HepG2 (cell line): ENCODE results near the gene CLASP1. TPM values are rescaled to one million over a fixed set of nuclear protein-coding genes. Genes with fewer than 3 reads are reported as not detected.
A peak's percentile ranks its signal among the peaks of the same experiment; 100 is the strongest.
"Not testable (repeated sequence)": the region's sequence is repeated elsewhere in the genome, so short reads cannot be mapped to it uniquely, and the experiment has no call there.

Experiments
- ATAC-seq: fragments of 200-7000 bp; cut with Tn5 transposase; 3 replicates; pipeline ENCODE4 v1.9.1; 2020; ENCODE audit warnings: mild to moderate bottlenecking, moderate library complexity
- BruUV-seq: library from RNA; stranded (reverse); fragments of 400-500 nt; replicated peaks from 2 replicates; lab custom pipeline; 2021; lab: Mats Ljungman, UMichigan
- CTCF ChIA-PET: fragments of 300-600 bp; formaldehyde crosslinking; extraction: SDS; loops from one replicate; lab custom pipeline; 2021; ENCODE audit warnings: low total read pairs, inconsistent platforms, low intra/inter-chr PET ratio; lab: Yijun Ruan, JAX
- POLR2A ChIA-PET: fragments of 350-600 bp; sonication (Branson Sonifier 250); formaldehyde crosslinking; loops from one replicate; lab custom pipeline; 2020; ENCODE audit warnings: antibody characterized with exemption, inconsistent platforms; lab: Yijun Ruan, JAX
- DNase-seq: peaks from one replicate; pipeline ENCODE4 v3.0.0-alpha.2; 2015; ENCODE audit warnings: low spot score
- FAIRE-seq: peaks from 3 replicates; lab custom pipeline; 2011; peaks lifted over from hg19 to GRCh38; lab: Jason Lieb, UNC
- H2AFZ ChIP-seq: one replicate; pipeline ENCODE4 v1.6.1; 2011; ENCODE audit warnings: low read length, inconsistent platforms
- H3K27ac ChIP-seq: fragments of 300-600 bp; 3 replicates; pipeline ENCODE4 v1.8.0; 2011; ENCODE audit warnings: mixed run types, mild to moderate bottlenecking, mixed read lengths, low read length, inconsistent platforms; ENCODE audit not compliant: insufficient read depth; ENCODE audit errors: extremely low read length
- H3K27me3 ChIP-seq, 2 experiments: fragments of 200-600 bp in 1 of 2; 2 replicates in 1 of 2; 3 replicates in 1 of 2; pipeline versions ENCODE4 v1.6.0 to v1.8.0; 2011; ENCODE audit warnings: low read length in 2 of 2, mild to moderate bottlenecking in 2 of 2, moderate library complexity in 2 of 2, inconsistent platforms in 1 of 2; ENCODE audit not compliant: insufficient read depth in 2 of 2, control insufficient read depth in 1 of 2
- H3K36me3 ChIP-seq, 2 experiments: fragments of 200-600 bp in 1 of 2; replicated peaks in 1 of 2; 2 replicates in 1 of 2; 3 replicates in 1 of 2; pipeline versions ENCODE4 v1.5.1 to v1.8.0; 2011; ENCODE audit warnings: low read length in 2 of 2, inconsistent platforms in 1 of 2; ENCODE audit not compliant: insufficient read depth in 2 of 2, control insufficient read depth in 1 of 2
- H3K4me1 ChIP-seq: 2 replicates; pipeline ENCODE4 v1.5.1; 2012; ENCODE audit warnings: low read length, inconsistent platforms; ENCODE audit not compliant: insufficient read depth
- H3K4me2 ChIP-seq: 2 replicates; pipeline ENCODE4 v1.6.0; 2011; ENCODE audit warnings: low read depth, low read length, inconsistent platforms
- H3K4me3 ChIP-seq, 3 experiments: fragments of 200-600 bp in 1 of 3; sonication (generic), shearing (Covaris generic) in 1 of 3; replicated peaks in 1 of 3; 2 replicates each; pipeline ENCODE4 v1.5.1; 2011 to 2016; ENCODE audit warnings: low read length in 3 of 3, inconsistent platforms in 2 of 3, low read depth in 2 of 3, mild to moderate bottlenecking in 2 of 3, control low read depth in 1 of 3, mixed read lengths in 1 of 3; ENCODE audit not compliant: insufficient read depth in 1 of 3
- H3K79me2 ChIP-seq: one replicate; pipeline ENCODE4 v1.6.1; 2011; ENCODE audit warnings: low read length, inconsistent platforms; ENCODE audit not compliant: insufficient read depth
- H3K9ac ChIP-seq: 2 replicates; pipeline ENCODE4 v1.6.0; 2011; ENCODE audit warnings: mild to moderate bottlenecking, low read depth, low read length, inconsistent platforms; ENCODE audit not compliant: insufficient read depth
- H3K9me3 ChIP-seq: 2 replicates; pipeline ENCODE4 v1.5.1; 2012; ENCODE audit warnings: mild to moderate bottlenecking, low read length
- H4K20me1 ChIP-seq: 2 replicates; pipeline ENCODE4 v1.6.0; 2011; ENCODE audit warnings: inconsistent platforms, mild to moderate bottlenecking, low read length, moderate library complexity; ENCODE audit not compliant: insufficient read depth
- CREB1 ChIP-seq, 2 experiments: fragments of 450-650 bp in 1 of 2; IDR thresholded peaks; 2 replicates each; pipeline ENCODE4 v1.6.1; 2016 to 2017; ENCODE audit warnings: control low read depth in 1 of 2, mild to moderate bottlenecking in 1 of 2, missing compliant biosample characterization in 1 of 2, missing genetic modification characterization in 1 of 2
- FOXJ3 ChIP-seq: sonication (generic); formaldehyde crosslinking; IDR thresholded peaks from 2 replicates; pipeline ENCODE4 v1.4.0; 2020; ENCODE audit warnings: missing genetic modification reagents, mild to moderate bottlenecking, borderline replicate concordance
- LBX2 ChIP-seq: sonication (generic); formaldehyde crosslinking; IDR thresholded peaks from 2 replicates; pipeline ENCODE4 v1.5.0; 2020; ENCODE audit warnings: missing genetic modification reagents, mild to moderate bottlenecking, borderline replicate concordance
- MNT ChIP-seq: fragments of 450-650 bp; IDR thresholded peaks from 2 replicates; pipeline ENCODE4 v1.6.1; 2016
- ZFP36 ChIP-seq: fragments of 150-350 bp; IDR thresholded peaks from 2 replicates; pipeline ENCODE4 v1.6.1; 2018; ENCODE audit warnings: borderline replicate concordance, low read length, low read depth; ENCODE audit not compliant: partially characterized antibody
- WGBS: methylation state at CpG from one replicate; pipeline ENCODE4 v1.1.6; 2017; ENCODE audit warnings: low lambda C conversion rate; 5-methylcytosine and 5-hydroxymethylcytosine counted together
- in situ Hi-C: cut with HindIII; loops from 2 replicates; pipeline ENCODE4 v1.10.0; 2017; ENCODE audit warnings: low pct_unique_long_range_greater_than_20kb; ENCODE audit not compliant: extremely low pct_ligation_motif_present
- intact Hi-C: fragments of 100-400 bp; cut with micrococcal nuclease; formaldehyde crosslinking; loops from one replicate; pipeline ENCODE4 v1.10.0; 2022; ENCODE audit not compliant: unreplicated experiment
- polyA plus RNA-seq, 8 experiments: library from polyadenylated mRNA; depleted of rRNA in 3 of 8; stranded (reverse) in 7 of 8; unstranded in 1 of 8; fragments of >200 nt; fragmentation: Illumina TruSeq in 4 of 8; extraction: Trizol in 4 of 8; gene quantifications; 2 replicates each; pipeline versions ENCODE4 v1.2.1 to v1.2.3, GENCODE V29; 2011 to 2016; ENCODE audit warnings: low read depth in 4 of 8, missing spikeins in 1 of 8, mixed read lengths in 1 of 8; ENCODE audit not compliant: insufficient read depth in 1 of 8
- total RNA-seq, 5 experiments: library from RNA; depleted of rRNA; stranded (reverse); fragments of >200 nt; fragmentation: Illumina TruSeq; extraction: Trizol; gene quantifications; 2 replicates each; pipeline ENCODE4 v1.2.3, GENCODE V29; 2016; ENCODE audit warnings: low read depth in 1 of 5

CLASP1 gene
- total and polyA plus RNA-seq, 2 of the 13 experiments (the other 11 are each of a cell fraction or from before 2014, with no cell fraction given), result 11.7 to 47.9 TPM

GRCh38 chr2:121695171-121695451 is 45.8 kb upstream of the CLASP1 start (continued):
- TF ChIP-seq LBX2 (no peak), FOXJ3 (no peak)

GRCh38 chr2:121694398-121695170 is 45.3 kb upstream of the CLASP1 start:
- CTCF ChIA-PET, result no interaction called here

GRCh38 chr2:121690572-121690971 is 41.3 kb upstream of the CLASP1 start:
- WGBS, result 80% methylated on average over 3 of the region's 3 CpGs

More at GRCh38 chr2:121694398-121695170, 45.3 kb upstream of the CLASP1 start:
- no peaks in the 10 kb centered on the region for H3K9me3 ChIP-seq
- no peak overlapping the region for H2AFZ ChIP-seq
- no peak overlapping the region for H3K9ac ChIP-seq
- 0 out of 2 replicates have a peak, but pooled peaks have one; percentile 12 for TF ChIP-seq CREB1 (IDR thresholded peaks at IDR 0.05)
- no peak for TF ChIP-seq CREB1 (CRISPR knock-in tag; IDR thresholded peaks at IDR 0.05)
- no peak for TF ChIP-seq ZFP36
- in situ Hi-C loops (no loop called here), intact Hi-C loops (no loop called here)
- FAIRE-seq (no peak), DNase-seq (no peak), ATAC-seq (no peak)
- no peaks in the 10 kb centered on the region for H3K79me2 ChIP-seq
- H4K20me1 ChIP-seq, result no peaks in the 10 kb centered on the region
- no peak overlapping the region for H3K27ac ChIP-seq
- no TSS peak for BruUV-seq
- no peak overlapping the region for H3K4me3 ChIP-seq
- 20% methylated on average over 6 of the region's 6 CpGs for WGBS
- POLR2A ChIA-PET, result interaction anchor here (1.4 to 1.5 kb wide), 2 partner anchors 45 to 164 kb away, joined by 3 to 5 read pairs; partner anchors contain the start of genes CLASP1 and RNU4ATAC
- no peaks in the 10 kb centered on the region for H3K36me3 ChIP-seq
- no peaks in the 10 kb centered on the region; a peak in 1 of 5 replicates for H3K27me3 ChIP-seq
- H3K4me2 ChIP-seq, result no peak overlapping the region
- H3K4me1 ChIP-seq, result peaks cover 34% of the 10 kb centered on the region

More at GRCh38 chr2:121690572-121690971, 41.3 kb upstream of the CLASP1 start:
- TF ChIP-seq MNT, result peak; percentile 20; the same call in 1 of the 2 replicates
- DNase-seq, H4K20me1 ChIP-seq, H3K27me3 ChIP-seq, H3K79me2 ChIP-seq, in situ Hi-C loops, H3K9me3 ChIP-seq, H3K4me3 ChIP-seq, H2AFZ ChIP-seq, H3K9ac ChIP-seq, CTCF ChIA-PET, FAIRE-seq, H3K36me3 ChIP-seq, ATAC-seq, H3K27ac ChIP-seq, BruUV-seq, H3K4me2 ChIP-seq, intact Hi-C loops: not testable (repeated sequence)
- peaks cover 21% of the 10 kb centered on the region for H3K4me1 ChIP-seq
- POLR2A ChIA-PET, result interaction anchor here (1.6 kb wide), 1 partner anchor 9 kb away, joined by 5 read pairs; no protein-coding TSS in a partner anchor
